LNCAP (cell line): Measurements from ENCODE around the gene CCDC178.

Experiments
- CTCF ChIP-seq: fragments of 450-650 bp; IDR thresholded peaks from 2 replicates; pipeline ENCODE4 v1.5.1; 2017; ENCODE audit warnings: mild to moderate bottlenecking

The CCDC178 gene

GRCh38 chr18:33205777-33206176 lies 234.7 kb downstream of the CCDC178 start:
- no peak for TF ChIP-seq CTCF

- TF ChIP-seq CTCF = peak; percentile 69
Measured at GRCh38 chr18:33201509-33201926, 239.0 kb downstream of the CCDC178 start.

- no peak for TF ChIP-seq CTCF
Measured at GRCh38 chr18:33195795-33196194, 244.7 kb downstream of the CCDC178 start.

- no peak for TF ChIP-seq CTCF
Measured at GRCh38 chr18:33194793-33195192, 245.7 kb downstream of the CCDC178 start.

- no peak for TF ChIP-seq CTCF
Measured at GRCh38 chr18:33184958-33185357, 255.6 kb downstream of the CCDC178 start.

GRCh38 chr18:33184175-33184574 lies 256.3 kb downstream of the CCDC178 start:
- TF ChIP-seq CTCF = no peak

- no peak for TF ChIP-seq CTCF
Measured at GRCh38 chr18:33183136-33183535, 257.4 kb downstream of the CCDC178 start.

- no peak for TF ChIP-seq CTCF
Measured at GRCh38 chr18:33181016-33181415, 259.5 kb downstream of the CCDC178 start.
